SH-SY5Y (cell line): Measurements from ENCODE around the gene CEBPZ.

ENCODE experiments used
- GATA2 ChIP-seq: IDR thresholded peaks from 2 replicates; pipeline ENCODE4 v1.6.1; 2011; ENCODE audit warnings: mild to moderate bottlenecking, low read depth, low read length
- GATA3 ChIP-seq: IDR thresholded peaks from 2 replicates; pipeline ENCODE4 v1.6.1; 2011; ENCODE audit warnings: low read depth, mild to moderate bottlenecking, low read length, moderate library complexity

DNA sequence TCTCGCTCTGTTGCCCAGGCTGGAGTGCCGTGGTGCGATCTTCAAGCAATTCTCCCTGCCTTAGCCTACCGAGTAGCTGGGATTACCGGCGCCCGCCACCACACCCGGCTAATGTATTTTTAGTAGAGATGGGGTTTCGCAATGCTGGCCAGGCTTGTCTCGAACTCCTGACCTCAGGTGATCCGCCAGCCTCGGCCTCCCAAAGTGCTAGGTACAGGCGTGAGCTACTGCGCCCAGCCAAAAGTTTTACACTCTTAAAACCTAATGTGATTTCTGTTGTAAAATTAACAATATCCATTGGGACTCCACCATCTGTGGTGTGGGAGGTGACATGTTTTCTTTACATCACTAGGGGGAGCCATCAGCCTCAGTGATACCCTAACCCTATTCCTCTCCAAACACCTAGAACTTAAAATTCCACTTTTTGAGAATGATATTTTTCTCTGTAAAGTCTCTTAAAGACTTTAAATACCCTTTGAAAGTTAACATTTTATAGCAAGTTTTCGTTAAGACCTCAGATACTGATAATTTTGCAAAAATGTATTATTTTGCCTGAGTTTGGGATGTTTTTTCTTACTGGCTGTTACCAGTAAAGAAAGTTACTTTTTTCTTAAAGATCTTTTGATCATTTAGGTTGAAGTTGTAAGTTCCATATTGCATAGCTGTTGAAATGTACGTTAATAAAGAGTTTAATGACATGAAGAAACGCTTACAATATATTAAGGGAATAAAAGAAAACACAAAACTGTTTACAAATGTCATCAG is 63.0 kb downstream of the CEBPZ start:
- TF ChIP-seq GATA2 = no peak
- TF ChIP-seq GATA3 = no peak
